GM21381 (cell line): ENCODE data around the gene RTL10.
"Not testable (repeated sequence)": the region's sequence is repeated elsewhere in the genome, so short reads cannot be mapped to it uniquely, and the experiment has no call there.

Experiments used
- ATAC-seq: cut with Tn5 transposase; IDR thresholded peaks from one replicate; pipeline ENCODE4 v1.9.1; 2021; ENCODE audit warnings: mild to moderate bottlenecking, moderate library complexity; ENCODE audit not compliant: unreplicated experiment

RTL10 gene

DNA sequence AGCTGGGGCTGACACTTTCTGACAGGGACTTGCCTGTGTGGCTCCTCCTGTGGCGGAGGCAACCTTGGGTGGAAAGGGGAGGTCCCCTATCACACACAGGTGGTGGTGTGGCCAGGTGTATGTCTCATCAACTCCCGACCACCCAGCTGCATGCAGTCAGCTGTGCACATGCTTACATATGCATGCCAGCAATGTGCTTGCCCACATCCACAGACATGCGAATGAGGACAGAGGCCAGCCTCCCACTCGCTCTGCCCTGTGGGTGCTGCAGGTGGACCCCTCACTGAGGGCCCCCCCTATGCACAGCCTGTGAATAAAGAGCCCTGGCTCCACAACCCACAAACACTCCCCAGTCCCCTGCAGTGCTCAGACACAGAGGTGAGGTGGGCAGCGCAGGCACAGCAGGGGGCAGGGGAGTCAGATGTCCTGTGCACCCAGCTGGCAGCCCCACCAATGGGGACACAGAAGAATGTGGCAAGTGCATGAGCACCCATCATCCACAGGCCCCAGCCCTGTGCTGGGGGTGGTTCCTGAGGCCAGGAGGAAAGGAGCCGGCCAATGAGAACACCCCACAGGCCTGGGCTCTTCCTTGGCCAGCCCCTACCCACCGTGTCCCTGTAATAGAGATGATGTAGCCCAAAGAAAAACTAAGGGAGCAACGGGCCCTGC is 9.5 kb downstream of the RTL10 start:
- ATAC-seq: no peak

DNA sequence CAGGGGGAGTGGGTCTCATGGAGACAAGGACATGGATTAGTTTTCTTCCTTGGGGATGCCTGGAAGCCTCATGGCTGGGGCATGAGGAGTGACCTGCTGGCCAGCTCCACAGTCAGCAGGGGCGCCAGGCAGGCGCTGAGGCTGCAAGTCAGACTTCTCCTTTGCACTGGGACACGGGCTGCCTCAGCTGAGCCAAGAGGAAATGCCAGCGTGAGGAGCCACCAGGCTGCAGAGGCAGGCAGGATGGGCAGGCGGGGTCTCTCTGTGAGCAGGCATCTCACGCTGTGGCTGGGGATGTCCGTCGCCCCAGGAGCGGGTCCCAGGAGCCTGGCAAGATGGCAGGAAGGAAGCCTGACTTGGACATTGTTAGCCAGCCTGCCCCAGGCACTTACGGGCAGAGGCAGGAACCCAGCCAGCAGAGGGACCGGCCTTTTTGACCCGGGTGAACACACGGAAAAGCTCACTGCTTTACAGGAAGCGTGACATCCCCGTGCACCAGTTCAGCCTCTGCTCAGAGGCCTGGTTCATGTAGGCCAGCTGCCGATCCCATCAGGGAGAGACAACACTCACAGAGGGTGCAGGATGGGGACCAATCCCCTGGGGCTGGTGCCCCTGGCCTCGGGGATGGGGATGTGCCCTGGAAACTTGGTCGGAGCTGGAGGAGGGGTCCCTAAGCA is 10.2 kb downstream of the RTL10 start:
- no peak for ATAC-seq

DNA sequence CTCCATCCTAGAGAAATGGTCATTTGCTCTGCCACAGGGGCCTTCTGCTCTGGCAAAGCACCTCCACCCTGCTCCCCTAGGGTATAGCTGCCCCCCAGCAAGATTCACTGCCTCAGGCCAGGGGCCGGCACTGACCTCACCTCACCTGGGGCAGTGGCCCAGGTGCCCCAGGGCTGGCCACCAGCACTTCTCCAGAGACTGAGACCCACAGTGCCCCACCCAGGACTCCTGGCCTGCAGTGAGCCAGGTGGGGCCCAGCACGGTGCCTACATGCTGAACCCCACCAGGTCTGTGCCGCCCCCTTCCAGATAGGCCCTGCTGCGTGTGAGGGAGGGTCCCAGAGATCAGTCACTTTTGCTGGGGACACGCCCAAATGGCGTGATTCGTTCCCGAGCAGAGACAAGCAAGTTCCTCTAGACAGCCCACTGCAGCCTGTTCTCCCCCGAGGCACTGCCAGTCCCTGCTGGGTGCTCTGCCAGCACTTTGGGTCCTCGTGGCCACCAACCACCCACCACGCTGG is 10.8 kb downstream of the RTL10 start:
- no peak for ATAC-seq

DNA sequence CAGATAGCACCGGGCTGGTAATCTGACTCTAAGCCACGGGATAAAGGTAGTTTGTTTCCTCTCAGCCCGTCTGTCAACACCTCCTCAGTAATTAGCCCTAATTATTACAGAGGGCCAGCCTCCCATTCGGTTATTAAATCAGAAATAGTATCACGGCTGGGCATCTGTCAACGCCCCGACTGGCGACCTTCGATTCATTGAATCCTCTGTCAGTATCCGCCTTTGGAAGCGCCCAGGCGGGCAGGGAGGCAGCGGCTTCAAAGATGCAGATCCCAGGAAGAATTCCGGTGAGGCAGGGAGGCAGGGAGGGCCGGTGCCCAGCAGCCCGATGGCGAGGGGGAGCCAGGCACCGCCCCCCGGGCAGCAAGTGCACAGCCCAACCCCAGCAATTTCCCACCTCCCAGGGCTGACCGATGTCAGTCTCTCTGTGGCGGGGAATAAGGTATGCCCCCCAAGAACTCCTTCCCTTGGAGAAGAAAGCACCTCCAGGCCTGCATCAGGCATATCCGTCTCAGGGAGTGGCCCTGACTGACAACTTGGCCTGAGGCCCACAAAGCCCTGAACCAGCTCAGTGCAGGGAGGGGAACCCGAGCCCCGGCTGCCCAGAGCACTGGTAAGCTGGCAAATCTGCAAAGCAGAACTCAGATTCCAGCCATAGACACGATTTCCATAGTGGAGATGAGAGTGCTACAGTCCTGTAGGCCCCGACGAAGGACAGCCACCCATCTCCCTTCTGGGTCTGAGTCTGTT is 11.4 kb downstream of the RTL10 start:
- ATAC-seq: no peak

DNA sequence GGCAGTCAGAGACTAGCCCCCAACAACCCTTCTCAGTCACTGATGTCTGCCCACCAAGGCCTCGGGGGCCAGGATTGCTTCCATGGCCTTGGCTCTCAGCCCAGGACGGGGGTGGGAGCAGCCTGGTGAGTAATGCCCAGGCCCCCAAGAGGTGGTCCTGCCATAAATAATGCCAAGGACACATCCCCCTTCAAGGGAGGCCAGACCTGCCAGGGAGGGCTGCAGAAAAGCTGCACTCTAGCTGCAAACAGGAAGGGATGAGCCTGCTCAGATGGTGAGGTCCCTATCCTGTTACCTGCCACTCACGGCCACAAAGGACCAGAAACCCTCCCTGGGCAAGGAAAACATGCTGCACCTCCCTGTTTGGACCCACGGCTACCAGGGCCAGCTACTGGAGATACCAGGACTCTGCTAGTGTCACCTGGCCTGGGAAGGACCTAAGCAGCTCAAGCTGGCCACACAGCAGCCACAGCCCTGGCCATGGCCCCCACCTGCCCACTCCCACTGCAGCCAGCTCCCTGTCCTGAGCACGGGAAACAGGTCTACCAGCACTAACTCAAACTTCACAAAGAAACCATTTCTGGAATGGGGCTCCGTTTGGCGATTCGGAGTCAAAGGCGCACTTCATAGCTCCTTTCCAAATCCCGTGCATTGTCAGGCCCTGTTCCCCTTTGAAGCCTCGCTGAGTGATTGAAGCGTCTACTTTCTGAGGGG is 12.1 kb downstream of the RTL10 start:
- ATAC-seq: no peak

DNA sequence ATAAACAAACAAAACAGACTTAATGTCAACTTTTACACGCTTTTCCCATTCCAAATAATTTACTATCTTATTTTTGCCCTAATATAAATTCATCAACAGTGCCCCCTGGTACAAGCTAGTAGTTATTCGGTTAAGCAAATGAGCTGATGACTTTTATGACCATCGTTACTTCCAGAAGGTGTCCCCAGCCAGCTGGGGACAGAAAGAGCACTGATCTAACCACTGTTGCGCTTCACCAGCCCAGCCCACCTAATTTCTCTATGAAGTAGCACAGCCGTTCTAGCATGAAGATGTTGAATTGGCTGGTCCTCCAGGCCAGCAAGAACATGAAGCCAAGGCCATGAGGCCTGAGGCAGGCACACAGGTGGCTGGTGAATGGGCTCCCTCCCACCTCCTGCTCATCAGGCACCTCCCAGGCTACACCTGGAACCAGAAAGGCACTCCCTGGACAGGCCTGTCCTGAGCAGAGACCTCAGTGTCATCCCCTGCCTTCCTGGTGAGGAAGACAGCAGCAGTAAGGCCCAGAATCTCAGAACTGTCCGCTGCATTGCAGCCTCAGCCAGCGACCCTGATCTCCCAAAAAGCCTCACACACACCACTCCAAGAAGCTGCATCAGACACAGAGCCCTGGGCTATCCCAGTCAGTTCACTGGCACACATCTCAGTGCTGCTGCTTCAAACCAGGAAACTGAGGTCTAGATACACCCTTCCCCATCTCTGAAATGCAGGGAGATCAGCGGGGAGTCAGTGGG is 12.9 kb downstream of the RTL10 start:
- ATAC-seq: no peak

DNA sequence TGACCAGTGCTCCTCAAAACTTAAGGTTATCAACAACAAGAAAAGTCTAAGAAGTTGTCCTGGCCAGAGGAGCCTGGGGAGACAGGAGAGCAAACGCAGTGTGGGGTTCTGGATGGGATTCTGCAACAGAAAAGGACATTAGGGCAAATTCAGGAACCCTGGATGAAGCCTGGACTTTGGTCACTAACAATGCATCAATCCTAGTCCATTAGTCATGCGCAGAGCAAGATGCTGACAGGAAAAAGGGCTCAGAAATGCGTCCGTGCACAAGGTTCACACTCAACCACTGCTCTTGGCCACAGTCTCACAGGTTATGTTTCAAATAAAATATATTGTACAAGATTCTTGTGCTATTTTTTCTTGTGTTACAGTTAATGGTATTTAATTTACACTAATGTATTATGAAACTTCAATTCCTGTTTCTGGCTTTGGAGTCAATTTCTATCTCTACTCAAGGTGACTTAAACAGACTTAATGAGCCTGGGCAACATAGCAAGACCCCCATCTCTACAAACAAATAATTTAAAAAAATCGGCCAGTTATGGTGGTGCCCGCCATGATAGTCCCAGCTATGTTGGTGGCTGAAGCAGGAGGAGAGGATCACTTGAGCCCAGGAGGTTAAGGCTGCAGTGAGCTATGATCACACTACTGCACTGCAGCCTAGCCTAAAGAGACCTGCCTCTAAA is 13.6 kb downstream of the RTL10 start:
- ATAC-seq: no peak

DNA sequence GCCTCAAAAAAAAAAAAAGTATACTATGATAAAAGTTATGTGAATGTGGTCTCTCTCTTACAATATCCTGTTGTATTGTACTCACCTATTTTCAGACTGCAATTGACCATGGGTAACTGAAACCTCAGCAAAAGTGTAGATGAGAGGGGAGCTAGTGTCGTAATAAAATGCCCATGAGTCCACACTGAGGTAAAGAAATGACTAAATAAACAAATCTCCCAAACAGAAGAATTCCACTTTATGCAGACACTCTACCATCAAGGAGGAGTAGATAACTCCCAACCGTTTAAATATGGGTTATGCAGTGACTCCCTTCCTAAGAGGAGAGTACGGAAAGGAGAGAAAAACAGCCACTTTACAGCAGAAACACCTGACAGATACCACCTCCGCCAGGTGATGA is 14.6 kb downstream of the RTL10 start:
- ATAC-seq: no peak

DNA sequence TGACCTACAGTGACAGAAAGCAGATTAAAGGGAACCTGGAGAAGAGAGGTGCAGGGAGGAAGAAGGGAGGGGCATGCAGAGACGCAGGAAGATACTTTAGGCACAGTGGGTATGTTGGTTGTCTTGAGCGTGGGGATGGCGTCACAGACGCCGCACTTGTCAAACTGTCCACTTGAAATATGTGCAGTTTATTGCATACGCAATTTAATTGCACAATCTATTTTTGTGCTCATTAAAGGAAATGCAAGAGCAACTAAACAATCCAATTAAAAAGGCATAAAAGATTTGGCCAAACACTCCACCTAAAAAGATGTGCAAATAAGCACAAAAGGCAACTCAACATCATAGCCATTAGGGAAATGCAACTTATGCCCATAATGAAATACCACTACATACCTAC is 16.8 kb downstream of the RTL10 start:
- ATAC-seq: no peak

DNA sequence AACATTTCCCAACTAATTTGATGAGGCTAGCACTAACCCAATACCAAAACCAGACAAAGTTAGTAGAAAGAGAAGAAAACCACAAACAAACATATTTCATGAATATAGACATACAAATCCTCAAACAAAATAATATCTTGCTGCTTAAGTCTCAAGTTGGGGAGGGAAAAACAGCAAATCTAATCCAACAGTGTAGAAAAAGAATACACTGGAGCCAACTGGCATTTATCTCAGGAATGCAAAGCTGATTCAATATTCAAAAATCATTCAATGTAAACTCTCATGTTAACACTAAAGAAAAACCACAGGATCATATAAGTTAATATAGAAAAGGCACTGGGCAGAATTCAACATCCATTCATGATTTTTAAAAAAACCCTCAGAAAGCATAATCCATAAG is 18.2 kb downstream of the RTL10 start:
- ATAC-seq: no peak

DNA sequence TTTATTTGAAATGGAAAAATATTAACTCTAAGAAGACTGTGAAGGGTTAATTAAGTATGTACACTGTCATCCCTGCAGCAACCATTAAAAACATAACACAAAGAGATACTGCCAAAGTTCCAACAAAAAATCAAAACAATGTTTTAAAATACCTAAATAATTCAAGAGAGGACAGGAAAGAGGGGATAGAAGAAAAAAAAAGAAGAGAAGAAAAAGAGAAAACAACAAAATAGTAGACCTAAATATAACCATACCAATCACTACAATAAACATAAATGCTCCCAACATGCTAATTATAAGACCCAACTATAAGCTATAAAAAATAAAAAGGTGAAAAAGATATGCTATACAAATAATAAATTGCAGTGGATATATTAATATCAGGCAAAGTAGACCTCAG is 20.1 kb downstream of the RTL10 start:
- ATAC-seq: no peak

DNA sequence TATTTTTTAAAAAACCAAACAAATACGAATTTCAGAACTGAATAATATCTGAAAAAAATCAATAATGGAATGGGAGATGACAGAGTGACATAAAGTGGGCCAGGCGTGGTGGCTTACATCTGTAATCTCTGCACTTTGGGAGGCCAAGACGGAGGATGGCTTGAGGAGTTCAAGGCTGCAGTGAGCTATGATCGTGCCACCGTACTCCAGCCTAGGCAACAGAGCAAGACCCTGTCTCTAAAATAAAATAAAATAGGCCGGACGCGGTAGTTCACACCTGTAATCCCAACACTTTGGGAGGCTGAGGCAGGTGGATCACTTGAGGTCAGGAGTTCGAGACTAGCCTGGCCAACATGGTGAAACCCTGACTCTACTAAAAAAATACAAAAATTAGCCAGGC is 21.3 kb downstream of the RTL10 start:
- ATAC-seq: not testable (repeated sequence)

DNA sequence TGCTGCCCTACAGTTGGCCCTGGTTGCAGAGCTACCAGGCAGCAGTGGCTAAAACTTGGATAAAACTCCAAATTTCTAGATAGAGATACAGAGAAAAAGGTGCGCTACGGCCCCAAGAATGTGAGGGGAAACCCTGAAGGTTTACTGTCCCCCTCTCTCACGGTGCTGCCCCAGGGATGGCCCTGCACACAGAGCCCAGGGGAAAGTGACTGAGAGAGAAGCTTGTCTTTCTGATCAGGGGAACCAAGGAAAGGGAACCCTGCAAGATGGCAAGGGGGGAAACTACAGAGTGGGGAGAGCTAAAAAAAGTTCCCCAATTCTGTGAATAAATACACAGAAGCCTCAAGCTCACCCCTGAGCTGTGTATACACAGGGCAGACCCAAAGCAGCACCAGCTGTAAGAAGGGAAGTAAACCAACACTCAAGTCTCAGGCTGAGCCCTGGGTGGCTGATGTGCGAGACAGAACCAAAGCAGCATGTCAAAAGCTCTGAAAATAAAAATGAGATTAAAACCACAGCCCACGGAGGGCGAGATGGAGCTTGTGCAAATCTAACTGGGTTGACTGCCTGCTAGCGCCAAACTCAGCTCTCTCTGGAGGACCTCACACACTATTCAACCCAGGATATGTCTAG is 22.1 kb downstream of the RTL10 start:
- ATAC-seq: no peak

DNA sequence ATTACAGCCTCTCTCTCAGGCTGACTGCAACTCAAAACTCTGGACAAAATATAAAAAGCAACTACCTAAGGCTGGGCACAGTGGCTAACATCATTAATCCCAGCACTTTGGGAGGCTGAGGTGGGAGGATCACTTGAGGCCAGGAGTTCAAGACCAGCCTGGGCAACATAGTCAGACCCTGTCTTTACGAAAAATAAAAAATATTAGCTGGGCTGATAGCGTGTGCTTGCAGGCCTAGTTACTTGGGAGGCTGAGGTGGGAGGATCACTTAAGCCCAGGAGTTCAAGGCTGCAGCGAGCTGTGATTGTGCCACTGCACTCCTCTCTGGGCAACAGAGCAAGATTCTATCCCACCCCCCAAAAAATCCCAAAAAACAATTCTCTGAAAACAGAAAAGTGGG is 22.7 kb downstream of the RTL10 start:
- not testable (repeated sequence) for ATAC-seq

DNA sequence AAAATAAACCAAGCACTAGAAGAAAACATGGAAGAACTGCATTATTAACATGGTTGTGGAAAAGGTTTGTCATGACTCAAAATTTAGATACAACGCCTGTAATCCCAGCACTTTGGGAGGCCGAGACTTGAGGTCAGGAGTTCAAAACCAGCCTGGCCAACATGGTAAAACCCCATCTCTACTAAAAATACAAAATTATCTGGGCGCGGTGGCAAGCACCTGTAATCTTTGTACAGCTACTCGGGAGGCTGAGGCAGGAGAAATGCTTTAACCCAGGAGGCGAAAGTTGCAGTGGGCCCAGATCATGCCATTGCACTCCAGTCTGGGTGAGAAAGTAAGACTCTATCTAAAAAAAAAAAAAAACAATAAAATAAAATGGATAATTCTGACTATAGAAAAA is 23.7 kb downstream of the RTL10 start:
- no peak for ATAC-seq

DNA sequence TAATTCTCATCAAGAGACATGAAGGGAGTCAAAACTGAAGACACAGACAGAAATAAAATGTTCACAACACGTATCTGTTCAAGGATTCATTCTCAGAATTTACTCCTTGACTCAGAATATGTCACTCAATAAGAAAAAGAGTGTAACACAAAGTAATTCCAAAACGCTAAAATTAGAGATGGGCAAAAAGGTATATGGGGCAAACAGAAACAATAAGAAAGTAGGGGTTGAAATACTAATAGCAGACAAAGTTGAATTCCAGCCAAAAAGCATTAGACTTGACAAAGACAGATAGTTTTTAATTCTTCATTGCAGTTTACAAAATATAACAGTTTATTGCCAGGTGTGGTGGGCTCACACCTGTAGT is 26.7 kb downstream of the RTL10 start:
- ATAC-seq: no peak

DNA sequence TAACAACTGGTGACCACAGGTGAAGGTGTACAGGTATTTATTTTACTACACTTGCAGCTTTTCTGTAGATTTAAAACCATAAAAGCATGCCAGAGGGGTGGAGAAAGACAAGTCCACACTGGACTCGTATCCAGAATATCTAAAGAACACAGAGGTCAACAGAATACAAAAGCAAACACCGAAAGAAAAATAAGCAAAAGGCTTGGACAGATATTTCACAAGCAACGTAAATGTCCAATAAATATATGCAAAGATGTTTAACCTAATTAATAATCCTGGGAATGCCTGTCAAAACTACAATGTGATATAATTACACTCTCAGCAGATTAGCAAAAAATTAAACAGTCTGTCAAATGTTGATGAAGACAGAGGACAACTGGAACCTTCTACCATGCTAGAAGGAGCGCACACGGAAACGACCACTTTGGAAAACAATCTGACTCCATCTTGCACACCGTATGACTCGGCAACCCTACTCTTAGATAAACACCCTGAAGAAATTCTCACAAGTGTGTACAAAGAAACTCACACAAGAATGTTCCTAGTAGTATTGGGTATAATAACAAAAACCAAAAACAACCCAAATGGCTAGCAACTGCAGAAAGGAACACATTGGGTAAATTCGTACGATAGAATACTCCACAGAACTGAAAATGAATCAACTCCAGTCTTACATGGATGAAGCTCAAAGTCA is 27.2 kb downstream of the RTL10 start:
- ATAC-seq: no peak

DNA sequence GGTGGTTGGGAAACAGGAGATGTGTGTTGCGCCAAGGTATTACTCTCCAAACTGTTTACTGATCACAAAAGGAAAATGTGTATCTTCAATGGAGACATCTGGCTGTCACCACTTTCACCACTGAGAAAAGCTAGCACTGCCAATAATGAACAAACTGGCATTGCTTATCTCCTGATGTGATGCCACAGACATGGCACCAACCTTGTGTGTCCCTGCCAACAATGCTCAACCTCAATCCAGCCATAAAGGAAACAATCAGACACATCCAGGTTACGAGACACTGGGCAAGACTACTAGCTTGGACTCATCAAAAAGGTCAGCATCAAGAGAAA is 28.1 kb downstream of the RTL10 start:
- ATAC-seq: no peak
